ENCODE data around the gene MYO9B. TPM values are rescaled to one million over a fixed set of nuclear protein-coding genes. Genes with fewer than 3 reads are reported as not detected.
A peak's percentile ranks its signal among the peaks of the same experiment; 100 is the strongest.

MYO9B gene
- total RNA-seq, 1 donor = 96.6 TPM

GRCh38 chr19:17197666-17198065 is 122.1 kb downstream of the MYO9B start:
- Histone ChIP-seq H4K20me1 (ENCODE audit: insufficient read depth, low read length) (peaks cover 6% of the 10 kb centered on the region), H3K27me3 (ENCODE audit: insufficient read depth, low read length) (no peaks in the 10 kb centered on the region), H2AFZ (ENCODE audit: low read length) (no peak overlapping the region), H3K36me3 (ENCODE audit: insufficient read depth, low read length) (peaks cover 75% of the 10 kb centered on the region), H3K79me2 (ENCODE audit: insufficient read depth, low read length) (no peaks in the 10 kb centered on the region), H3K9me3 (ENCODE audit: low read depth, low read length) (no peaks in the 10 kb centered on the region), H3K4me1 (ENCODE audit: insufficient read depth, low read length) (no peaks in the 10 kb centered on the region), H3K4me3 (ENCODE audit: insufficient read depth, low read length) (no peak overlapping the region), H3K4me2 (ENCODE audit: insufficient read depth, low read length) (no peak overlapping the region), H3K27ac (ENCODE audit: low read depth, low read length) (no peak overlapping the region)
- TF ChIP-seq, protein P1, sequence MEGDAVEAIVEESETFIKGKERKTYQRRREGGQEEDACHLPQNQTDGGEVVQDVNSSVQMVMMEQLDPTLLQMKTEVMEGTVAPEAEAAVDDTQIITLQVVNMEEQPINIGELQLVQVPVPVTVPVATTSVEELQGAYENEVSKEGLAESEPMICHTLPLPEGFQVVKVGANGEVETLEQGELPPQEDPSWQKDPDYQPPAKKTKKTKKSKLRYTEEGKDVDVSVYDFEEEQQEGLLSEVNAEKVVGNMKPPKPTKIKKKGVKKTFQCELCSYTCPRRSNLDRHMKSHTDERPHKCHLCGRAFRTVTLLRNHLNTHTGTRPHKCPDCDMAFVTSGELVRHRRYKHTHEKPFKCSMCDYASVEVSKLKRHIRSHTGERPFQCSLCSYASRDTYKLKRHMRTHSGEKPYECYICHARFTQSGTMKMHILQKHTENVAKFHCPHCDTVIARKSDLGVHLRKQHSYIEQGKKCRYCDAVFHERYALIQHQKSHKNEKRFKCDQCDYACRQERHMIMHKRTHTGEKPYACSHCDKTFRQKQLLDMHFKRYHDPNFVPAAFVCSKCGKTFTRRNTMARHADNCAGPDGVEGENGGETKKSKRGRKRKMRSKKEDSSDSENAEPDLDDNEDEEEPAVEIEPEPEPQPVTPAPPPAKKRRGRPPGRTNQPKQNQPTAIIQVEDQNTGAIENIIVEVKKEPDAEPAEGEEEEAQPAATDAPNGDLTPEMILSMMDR (IDR thresholded peaks at IDR 0.05; ENCODE audit: extremely low read depth, low read depth, low read length) = no peak
- peak; percentile 61 for DNase-seq (ENCODE audit: insufficient read length, low spot score, missing footprints)

GRCh38 chr19:17200408-17201079 is 125.0 kb downstream of the MYO9B start:
- Histone ChIP-seq H3K4me1 (ENCODE audit: insufficient read depth, low read length) (no peaks in the 10 kb centered on the region), H2AFZ (ENCODE audit: low read length) (no peak overlapping the region), H3K27me3 (ENCODE audit: insufficient read depth, low read length) (no peaks in the 10 kb centered on the region), H3K9me3 (ENCODE audit: low read depth, low read length) (no peaks in the 10 kb centered on the region), H4K20me1 (ENCODE audit: insufficient read depth, low read length) (peaks cover 6% of the 10 kb centered on the region), H3K4me2 (ENCODE audit: insufficient read depth, low read length) (no peak overlapping the region), H3K27ac (ENCODE audit: low read depth, low read length) (no peak overlapping the region), H3K79me2 (ENCODE audit: insufficient read depth, low read length) (no peaks in the 10 kb centered on the region), H3K4me3 (ENCODE audit: insufficient read depth, low read length) (no peak overlapping the region), H3K36me3 (ENCODE audit: insufficient read depth, low read length) (peaks cover 71% of the 10 kb centered on the region)
- TF ChIP-seq, protein P1 (IDR thresholded peaks at IDR 0.05; ENCODE audit: extremely low read depth, low read depth, low read length) = no peak
- DNase-seq (ENCODE audit: insufficient read length, low spot score, missing footprints) = peak; percentile 71

DNA sequence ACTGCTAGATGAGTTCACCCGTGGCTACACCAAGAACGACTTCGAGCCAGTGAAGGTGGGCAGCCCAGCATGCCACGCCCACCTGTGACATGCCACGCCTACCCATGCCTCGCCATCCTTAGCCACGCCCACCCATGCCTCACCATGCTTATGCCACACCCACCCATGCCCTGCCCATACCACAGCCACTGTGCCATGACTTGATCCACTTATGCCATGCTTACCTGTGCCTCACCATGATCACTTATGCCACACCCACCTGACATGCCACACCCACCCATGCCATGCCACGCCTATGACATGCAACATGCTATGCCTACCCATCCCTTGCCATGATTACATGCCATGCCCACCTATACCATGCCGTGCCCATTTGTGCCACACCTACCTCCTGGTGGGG is 126.7 kb downstream of the MYO9B start:
- TF ChIP-seq, protein P1 (IDR thresholded peaks at IDR 0.05; ENCODE audit: extremely low read depth, low read depth, low read length) = no peak
- no peaks in the 10 kb centered on the region for H3K4me1 ChIP-seq (ENCODE audit: insufficient read depth, low read length)
- H3K79me2 ChIP-seq (ENCODE audit: insufficient read depth, low read length) = no peaks in the 10 kb centered on the region
- H2AFZ ChIP-seq (ENCODE audit: low read length) = no peak overlapping the region
- no peak overlapping the region for H3K27ac ChIP-seq (ENCODE audit: low read depth, low read length)
- peaks cover 6% of the 10 kb centered on the region for H4K20me1 ChIP-seq (ENCODE audit: insufficient read depth, low read length)
- no peaks in the 10 kb centered on the region for H3K9me3 ChIP-seq (ENCODE audit: low read depth, low read length)
- peaks cover 83% of the 10 kb centered on the region for H3K36me3 ChIP-seq (ENCODE audit: insufficient read depth, low read length)
- H3K4me3 ChIP-seq (ENCODE audit: insufficient read depth, low read length) = no peak overlapping the region
- H3K27me3 ChIP-seq (ENCODE audit: insufficient read depth, low read length) = no peaks in the 10 kb centered on the region
- DNase-seq (ENCODE audit: insufficient read length, low spot score, missing footprints) = peak; percentile 93
- no peak overlapping the region for H3K4me2 ChIP-seq (ENCODE audit: insufficient read depth, low read length)

GRCh38 chr19:17202713-17203112 is 127.1 kb downstream of the MYO9B start:
- Histone ChIP-seq H3K27ac (ENCODE audit: low read depth, low read length) (no peak overlapping the region), H3K4me2 (ENCODE audit: insufficient read depth, low read length) (no peak overlapping the region), H3K36me3 (ENCODE audit: insufficient read depth, low read length) (peaks cover 79% of the 10 kb centered on the region), H3K9me3 (ENCODE audit: low read depth, low read length) (no peaks in the 10 kb centered on the region), H3K4me3 (ENCODE audit: insufficient read depth, low read length) (no peak overlapping the region), H3K4me1 (ENCODE audit: insufficient read depth, low read length) (no peaks in the 10 kb centered on the region), H2AFZ (ENCODE audit: low read length) (no peak overlapping the region), H3K79me2 (ENCODE audit: insufficient read depth, low read length) (no peaks in the 10 kb centered on the region), H3K27me3 (ENCODE audit: insufficient read depth, low read length) (no peaks in the 10 kb centered on the region), H4K20me1 (ENCODE audit: insufficient read depth, low read length) (peaks cover 6% of the 10 kb centered on the region)
- TF ChIP-seq, protein P1 (IDR thresholded peaks at IDR 0.05; ENCODE audit: extremely low read depth, low read depth, low read length) = no peak
- peak; percentile 50 for DNase-seq (ENCODE audit: insufficient read length, low spot score, missing footprints)
